GM23338 (cell line): ENCODE results near the gene IRAK1.

ENCODE experiments used
- CREB1 ChIP-seq: fragments of 250-450 bp; sonication (Bioruptor Pico); IDR thresholded peaks from 2 replicates; pipeline ENCODE4 v1.5.0; 2020; ENCODE audit warnings: low read depth, mild to moderate bottlenecking, moderate library complexity
- EZH2 ChIP-seq: fragments of 200-600 bp; sonication (generic); IDR thresholded peaks from one replicate; pipeline ENCODE4 v1.8.0; 2017; ENCODE audit warnings: antibody characterized with exemption, mild to moderate bottlenecking, low read depth; ENCODE audit not compliant: unreplicated experiment
- EZH2phosphoT487 ChIP-seq: fragments of 200-600 bp; sonication (generic); IDR thresholded peaks from one replicate; pipeline ENCODE4 v1.8.1; 2018; ENCODE audit warnings: antibody characterized with exemption; ENCODE audit not compliant: unreplicated experiment
- JUNB ChIP-seq: IDR thresholded peaks from one replicate; pipeline ENCODE4 v1.6.1; 2016; ENCODE audit warnings: antibody characterized with exemption; ENCODE audit not compliant: unreplicated experiment
- NANOG ChIP-seq: IDR thresholded peaks from 2 replicates; pipeline ENCODE4 v1.6.1; 2016; ENCODE audit warnings: antibody characterized with exemption, borderline replicate concordance
- POLR2AphosphoS5 ChIP-seq: IDR thresholded peaks from 2 replicates; pipeline ENCODE4 v1.6.1; 2016; ENCODE audit warnings: antibody characterized with exemption, low read depth
- STAT1 ChIP-seq: IDR thresholded peaks from one replicate; pipeline ENCODE4 v1.6.1; 2016; ENCODE audit warnings: antibody characterized with exemption; ENCODE audit not compliant: unreplicated experiment
- ZNF114 ChIP-seq: fragments of 250-450 bp; sonication (Bioruptor Pico); IDR thresholded peaks from 2 replicates; pipeline ENCODE4 v1.5.0; 2020; ENCODE audit warnings: mild to moderate bottlenecking, moderate library complexity
- ZNF331 ChIP-seq: fragments of 250-450 bp; sonication (Bioruptor Pico); IDR thresholded peaks from 2 replicates; pipeline ENCODE4 v1.5.0; 2020; ENCODE audit warnings: low read depth, mild to moderate bottlenecking, moderate library complexity
- TF ChIP-seq, protein P1 (sequence below), 2 experiments: fragments of 200-600 bp in 1 of 2; sonication (generic) in 1 of 2; conservative IDR thresholded peaks; 2 replicates each; pipeline versions ENCODE4 v1.5.1 to v1.6.1; 2016 to 2017; ENCODE audit warnings: antibody characterized with exemption in 2 of 2, low read depth in 2 of 2, mild to moderate bottlenecking in 2 of 2, moderate library complexity in 1 of 2
- TF ChIP-seq, protein P2 (sequence below): IDR thresholded peaks from one replicate; pipeline ENCODE4 v1.6.1; 2018; ENCODE audit warnings: antibody characterized with exemption; ENCODE audit not compliant: unreplicated experiment
- TF ChIP-seq, protein P3 (sequence below): IDR thresholded peaks from 2 replicates; pipeline ENCODE4 v1.6.1; 2016; ENCODE audit warnings: antibody characterized with exemption
- TF ChIP-seq, protein P4 (sequence below): fragments of 250-450 bp; sonication (Bioruptor Pico); IDR thresholded peaks from 2 replicates; pipeline ENCODE4 v1.5.0; 2020; ENCODE audit warnings: mild to moderate bottlenecking, moderate library complexity

DNA sequence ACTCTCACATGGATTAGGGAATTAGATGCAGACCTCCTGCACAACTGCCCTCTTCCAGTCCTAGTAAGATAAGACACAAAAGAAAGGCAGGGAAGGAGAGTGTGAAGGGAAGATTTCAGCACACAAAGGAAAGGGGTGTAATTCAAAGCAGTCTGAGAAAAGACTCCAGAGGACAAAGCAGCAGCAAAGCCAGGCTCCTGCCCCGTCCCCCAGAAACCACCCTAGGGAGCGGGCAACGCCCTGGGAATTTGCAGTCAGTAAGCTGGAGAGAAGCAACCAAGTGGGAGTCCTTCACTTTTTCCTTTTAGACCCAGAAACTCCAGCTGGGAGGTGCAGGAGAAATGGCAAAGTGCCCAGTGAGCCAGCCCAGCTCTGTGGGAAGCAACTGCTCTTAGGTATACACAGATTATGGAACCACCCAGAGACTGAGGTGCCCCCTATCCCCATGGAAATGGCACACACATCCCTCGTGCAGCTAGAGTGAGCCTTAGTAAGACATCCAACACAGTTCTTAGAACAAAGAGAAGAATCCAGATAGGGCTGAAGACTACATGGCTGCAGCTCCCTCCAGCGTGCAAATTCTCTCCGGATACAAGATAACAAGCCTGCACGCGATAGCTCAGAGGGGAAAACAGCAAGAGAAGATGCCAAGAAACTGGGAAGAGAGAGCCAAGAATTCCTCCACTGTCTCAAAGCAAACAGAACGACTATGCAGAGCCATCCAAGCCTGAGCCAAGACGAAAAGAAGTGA, 26.5 kb upstream of the IRAK1 start:
- TF ChIP-seq EZH2, result no peak
- TF ChIP-seq POLR2AphosphoS5, result no peak
- no peak for TF ChIP-seq STAT1
- TF ChIP-seq, protein P1, sequence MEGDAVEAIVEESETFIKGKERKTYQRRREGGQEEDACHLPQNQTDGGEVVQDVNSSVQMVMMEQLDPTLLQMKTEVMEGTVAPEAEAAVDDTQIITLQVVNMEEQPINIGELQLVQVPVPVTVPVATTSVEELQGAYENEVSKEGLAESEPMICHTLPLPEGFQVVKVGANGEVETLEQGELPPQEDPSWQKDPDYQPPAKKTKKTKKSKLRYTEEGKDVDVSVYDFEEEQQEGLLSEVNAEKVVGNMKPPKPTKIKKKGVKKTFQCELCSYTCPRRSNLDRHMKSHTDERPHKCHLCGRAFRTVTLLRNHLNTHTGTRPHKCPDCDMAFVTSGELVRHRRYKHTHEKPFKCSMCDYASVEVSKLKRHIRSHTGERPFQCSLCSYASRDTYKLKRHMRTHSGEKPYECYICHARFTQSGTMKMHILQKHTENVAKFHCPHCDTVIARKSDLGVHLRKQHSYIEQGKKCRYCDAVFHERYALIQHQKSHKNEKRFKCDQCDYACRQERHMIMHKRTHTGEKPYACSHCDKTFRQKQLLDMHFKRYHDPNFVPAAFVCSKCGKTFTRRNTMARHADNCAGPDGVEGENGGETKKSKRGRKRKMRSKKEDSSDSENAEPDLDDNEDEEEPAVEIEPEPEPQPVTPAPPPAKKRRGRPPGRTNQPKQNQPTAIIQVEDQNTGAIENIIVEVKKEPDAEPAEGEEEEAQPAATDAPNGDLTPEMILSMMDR (conservative IDR thresholded peaks at IDR 0.05; ENCODE audit: low read depth in 2 of 2), result no peak
- no peak for TF ChIP-seq EZH2phosphoT487
- TF ChIP-seq, protein P2, sequence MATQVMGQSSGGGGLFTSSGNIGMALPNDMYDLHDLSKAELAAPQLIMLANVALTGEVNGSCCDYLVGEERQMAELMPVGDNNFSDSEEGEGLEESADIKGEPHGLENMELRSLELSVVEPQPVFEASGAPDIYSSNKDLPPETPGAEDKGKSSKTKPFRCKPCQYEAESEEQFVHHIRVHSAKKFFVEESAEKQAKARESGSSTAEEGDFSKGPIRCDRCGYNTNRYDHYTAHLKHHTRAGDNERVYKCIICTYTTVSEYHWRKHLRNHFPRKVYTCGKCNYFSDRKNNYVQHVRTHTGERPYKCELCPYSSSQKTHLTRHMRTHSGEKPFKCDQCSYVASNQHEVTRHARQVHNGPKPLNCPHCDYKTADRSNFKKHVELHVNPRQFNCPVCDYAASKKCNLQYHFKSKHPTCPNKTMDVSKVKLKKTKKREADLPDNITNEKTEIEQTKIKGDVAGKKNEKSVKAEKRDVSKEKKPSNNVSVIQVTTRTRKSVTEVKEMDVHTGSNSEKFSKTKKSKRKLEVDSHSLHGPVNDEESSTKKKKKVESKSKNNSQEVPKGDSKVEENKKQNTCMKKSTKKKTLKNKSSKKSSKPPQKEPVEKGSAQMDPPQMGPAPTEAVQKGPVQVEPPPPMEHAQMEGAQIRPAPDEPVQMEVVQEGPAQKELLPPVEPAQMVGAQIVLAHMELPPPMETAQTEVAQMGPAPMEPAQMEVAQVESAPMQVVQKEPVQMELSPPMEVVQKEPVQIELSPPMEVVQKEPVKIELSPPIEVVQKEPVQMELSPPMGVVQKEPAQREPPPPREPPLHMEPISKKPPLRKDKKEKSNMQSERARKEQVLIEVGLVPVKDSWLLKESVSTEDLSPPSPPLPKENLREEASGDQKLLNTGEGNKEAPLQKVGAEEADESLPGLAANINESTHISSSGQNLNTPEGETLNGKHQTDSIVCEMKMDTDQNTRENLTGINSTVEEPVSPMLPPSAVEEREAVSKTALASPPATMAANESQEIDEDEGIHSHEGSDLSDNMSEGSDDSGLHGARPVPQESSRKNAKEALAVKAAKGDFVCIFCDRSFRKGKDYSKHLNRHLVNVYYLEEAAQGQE, result no peak
- no peak for TF ChIP-seq ZNF331 (CRISPR knock-in tag)
- no peak for TF ChIP-seq JUNB
- no peak for TF ChIP-seq NANOG
- TF ChIP-seq ZNF114 (CRISPR knock-in tag), result no peak
- TF ChIP-seq CREB1, result no peak
- TF ChIP-seq, protein P3, sequence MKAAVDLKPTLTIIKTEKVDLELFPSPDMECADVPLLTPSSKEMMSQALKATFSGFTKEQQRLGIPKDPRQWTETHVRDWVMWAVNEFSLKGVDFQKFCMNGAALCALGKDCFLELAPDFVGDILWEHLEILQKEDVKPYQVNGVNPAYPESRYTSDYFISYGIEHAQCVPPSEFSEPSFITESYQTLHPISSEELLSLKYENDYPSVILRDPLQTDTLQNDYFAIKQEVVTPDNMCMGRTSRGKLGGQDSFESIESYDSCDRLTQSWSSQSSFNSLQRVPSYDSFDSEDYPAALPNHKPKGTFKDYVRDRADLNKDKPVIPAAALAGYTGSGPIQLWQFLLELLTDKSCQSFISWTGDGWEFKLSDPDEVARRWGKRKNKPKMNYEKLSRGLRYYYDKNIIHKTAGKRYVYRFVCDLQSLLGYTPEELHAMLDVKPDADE, result no peak
- TF ChIP-seq, protein P4, sequence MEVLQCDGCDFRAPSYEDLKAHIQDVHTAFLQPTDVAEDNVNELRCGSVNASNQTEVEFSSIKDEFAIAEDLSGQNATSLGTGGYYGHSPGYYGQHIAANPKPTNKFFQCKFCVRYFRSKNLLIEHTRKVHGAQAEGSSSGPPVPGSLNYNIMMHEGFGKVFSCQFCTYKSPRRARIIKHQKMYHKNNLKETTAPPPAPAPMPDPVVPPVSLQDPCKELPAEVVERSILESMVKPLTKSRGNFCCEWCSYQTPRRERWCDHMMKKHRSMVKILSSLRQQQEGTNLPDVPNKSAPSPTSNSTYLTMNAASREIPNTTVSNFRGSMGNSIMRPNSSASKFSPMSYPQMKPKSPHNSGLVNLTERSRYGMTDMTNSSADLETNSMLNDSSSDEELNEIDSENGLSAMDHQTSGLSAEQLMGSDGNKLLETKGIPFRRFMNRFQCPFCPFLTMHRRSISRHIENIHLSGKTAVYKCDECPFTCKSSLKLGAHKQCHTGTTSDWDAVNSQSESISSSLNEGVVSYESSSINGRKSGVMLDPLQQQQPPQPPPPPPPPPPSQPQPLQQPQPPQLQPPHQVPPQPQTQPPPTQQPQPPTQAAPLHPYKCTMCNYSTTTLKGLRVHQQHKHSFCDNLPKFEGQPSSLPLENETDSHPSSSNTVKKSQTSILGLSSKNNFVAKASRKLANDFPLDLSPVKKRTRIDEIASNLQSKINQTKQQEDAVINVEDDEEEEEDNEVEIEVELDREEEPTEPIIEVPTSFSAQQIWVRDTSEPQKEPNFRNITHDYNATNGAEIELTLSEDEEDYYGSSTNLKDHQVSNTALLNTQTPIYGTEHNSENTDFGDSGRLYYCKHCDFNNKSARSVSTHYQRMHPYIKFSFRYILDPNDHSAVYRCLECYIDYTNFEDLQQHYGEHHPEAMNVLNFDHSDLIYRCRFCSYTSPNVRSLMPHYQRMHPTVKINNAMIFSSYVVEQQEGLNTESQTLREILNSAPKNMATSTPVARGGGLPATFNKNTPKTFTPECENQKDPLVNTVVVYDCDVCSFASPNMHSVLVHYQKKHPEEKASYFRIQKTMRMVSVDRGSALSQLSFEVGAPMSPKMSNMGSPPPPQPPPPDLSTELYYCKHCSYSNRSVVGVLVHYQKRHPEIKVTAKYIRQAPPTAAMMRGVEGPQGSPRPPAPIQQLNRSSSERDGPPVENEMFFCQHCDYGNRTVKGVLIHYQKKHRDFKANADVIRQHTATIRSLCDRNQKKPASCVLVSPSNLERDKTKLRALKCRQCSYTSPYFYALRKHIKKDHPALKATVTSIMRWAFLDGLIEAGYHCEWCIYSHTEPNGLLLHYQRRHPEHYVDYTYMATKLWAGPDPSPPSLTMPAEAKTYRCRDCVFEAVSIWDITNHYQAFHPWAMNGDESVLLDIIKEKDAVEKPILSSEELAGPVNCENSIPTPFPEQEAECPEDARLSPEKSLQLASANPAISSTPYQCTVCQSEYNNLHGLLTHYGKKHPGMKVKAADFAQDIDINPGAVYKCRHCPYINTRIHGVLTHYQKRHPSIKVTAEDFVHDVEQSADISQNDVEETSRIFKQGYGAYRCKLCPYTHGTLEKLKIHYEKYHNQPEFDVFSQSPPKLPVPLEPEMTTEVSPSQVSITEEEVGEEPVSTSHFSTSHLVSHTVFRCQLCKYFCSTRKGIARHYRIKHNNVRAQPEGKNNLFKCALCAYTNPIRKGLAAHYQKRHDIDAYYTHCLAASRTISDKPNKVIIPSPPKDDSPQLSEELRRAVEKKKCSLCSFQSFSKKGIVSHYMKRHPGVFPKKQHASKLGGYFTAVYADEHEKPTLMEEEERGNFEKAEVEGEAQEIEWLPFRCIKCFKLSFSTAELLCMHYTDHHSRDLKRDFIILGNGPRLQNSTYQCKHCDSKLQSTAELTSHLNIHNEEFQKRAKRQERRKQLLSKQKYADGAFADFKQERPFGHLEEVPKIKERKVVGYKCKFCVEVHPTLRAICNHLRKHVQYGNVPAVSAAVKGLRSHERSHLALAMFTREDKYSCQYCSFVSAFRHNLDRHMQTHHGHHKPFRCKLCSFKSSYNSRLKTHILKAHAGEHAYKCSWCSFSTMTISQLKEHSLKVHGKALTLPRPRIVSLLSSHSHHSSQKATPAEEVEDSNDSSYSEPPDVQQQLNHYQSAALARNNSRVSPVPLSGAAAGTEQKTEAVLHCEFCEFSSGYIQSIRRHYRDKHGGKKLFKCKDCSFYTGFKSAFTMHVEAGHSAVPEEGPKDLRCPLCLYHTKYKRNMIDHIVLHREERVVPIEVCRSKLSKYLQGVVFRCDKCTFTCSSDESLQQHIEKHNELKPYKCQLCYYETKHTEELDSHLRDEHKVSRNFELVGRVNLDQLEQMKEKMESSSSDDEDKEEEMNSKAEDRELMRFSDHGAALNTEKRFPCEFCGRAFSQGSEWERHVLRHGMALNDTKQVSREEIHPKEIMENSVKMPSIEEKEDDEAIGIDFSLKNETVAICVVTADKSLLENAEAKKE (CRISPR knock-in tag), result no peak
